HepG2 (cell line): Measurements from ENCODE around the gene SUSD4. TPM values are rescaled to one million over a fixed set of nuclear protein-coding genes. Genes with fewer than 3 reads are reported as not detected.
A peak's percentile ranks its signal among the peaks of the same experiment; 100 is the strongest.

ENCODE experiments used
- ATAC-seq: fragments of 200-7000 bp; cut with Tn5 transposase; 3 replicates; pipeline ENCODE4 v1.9.1; 2020; ENCODE audit warnings: mild to moderate bottlenecking, moderate library complexity
- BruUV-seq: library from RNA; stranded (reverse); fragments of 400-500 nt; replicated peaks from 2 replicates; lab custom pipeline; 2021; lab: Mats Ljungman, UMichigan
- CTCF ChIA-PET: fragments of 300-600 bp; formaldehyde crosslinking; extraction: SDS; loops from one replicate; lab custom pipeline; 2021; ENCODE audit warnings: low total read pairs, inconsistent platforms, low intra/inter-chr PET ratio; lab: Yijun Ruan, JAX
- POLR2A ChIA-PET: fragments of 350-600 bp; sonication (Branson Sonifier 250); formaldehyde crosslinking; loops from one replicate; lab custom pipeline; 2020; ENCODE audit warnings: antibody characterized with exemption, inconsistent platforms; lab: Yijun Ruan, JAX
- DNase-seq: peaks from one replicate; pipeline ENCODE4 v3.0.0-alpha.2; 2015; ENCODE audit warnings: low spot score
- FAIRE-seq: peaks from 3 replicates; lab custom pipeline; 2011; peaks lifted over from hg19 to GRCh38; lab: Jason Lieb, UNC
- H2AFZ ChIP-seq: one replicate; pipeline ENCODE4 v1.6.1; 2011; ENCODE audit warnings: low read length, inconsistent platforms
- H3K27ac ChIP-seq: fragments of 300-600 bp; 3 replicates; pipeline ENCODE4 v1.8.0; 2011; ENCODE audit warnings: mixed run types, mild to moderate bottlenecking, mixed read lengths, low read length, inconsistent platforms; ENCODE audit not compliant: insufficient read depth; ENCODE audit errors: extremely low read length
- H3K27me3 ChIP-seq, 2 experiments: fragments of 200-600 bp in 1 of 2; 2 replicates in 1 of 2; 3 replicates in 1 of 2; pipeline versions ENCODE4 v1.6.0 to v1.8.0; 2011; ENCODE audit warnings: low read length in 2 of 2, mild to moderate bottlenecking in 2 of 2, moderate library complexity in 2 of 2, inconsistent platforms in 1 of 2; ENCODE audit not compliant: insufficient read depth in 2 of 2, control insufficient read depth in 1 of 2
- H3K36me3 ChIP-seq, 2 experiments: fragments of 200-600 bp in 1 of 2; replicated peaks in 1 of 2; 2 replicates in 1 of 2; 3 replicates in 1 of 2; pipeline versions ENCODE4 v1.5.1 to v1.8.0; 2011; ENCODE audit warnings: low read length in 2 of 2, inconsistent platforms in 1 of 2; ENCODE audit not compliant: insufficient read depth in 2 of 2, control insufficient read depth in 1 of 2
- H3K4me1 ChIP-seq: 2 replicates; pipeline ENCODE4 v1.5.1; 2012; ENCODE audit warnings: low read length, inconsistent platforms; ENCODE audit not compliant: insufficient read depth
- H3K4me2 ChIP-seq: 2 replicates; pipeline ENCODE4 v1.6.0; 2011; ENCODE audit warnings: low read depth, low read length, inconsistent platforms
- H3K4me3 ChIP-seq, 3 experiments: fragments of 200-600 bp in 1 of 3; sonication (generic), shearing (Covaris generic) in 1 of 3; replicated peaks in 1 of 3; 2 replicates each; pipeline ENCODE4 v1.5.1; 2011 to 2016; ENCODE audit warnings: low read length in 3 of 3, inconsistent platforms in 2 of 3, low read depth in 2 of 3, mild to moderate bottlenecking in 2 of 3, control low read depth in 1 of 3, mixed read lengths in 1 of 3; ENCODE audit not compliant: insufficient read depth in 1 of 3
- H3K79me2 ChIP-seq: one replicate; pipeline ENCODE4 v1.6.1; 2011; ENCODE audit warnings: low read length, inconsistent platforms; ENCODE audit not compliant: insufficient read depth
- H3K9ac ChIP-seq: 2 replicates; pipeline ENCODE4 v1.6.0; 2011; ENCODE audit warnings: mild to moderate bottlenecking, low read depth, low read length, inconsistent platforms; ENCODE audit not compliant: insufficient read depth
- H3K9me3 ChIP-seq: 2 replicates; pipeline ENCODE4 v1.5.1; 2012; ENCODE audit warnings: mild to moderate bottlenecking, low read length
- H4K20me1 ChIP-seq: 2 replicates; pipeline ENCODE4 v1.6.0; 2011; ENCODE audit warnings: inconsistent platforms, mild to moderate bottlenecking, low read length, moderate library complexity; ENCODE audit not compliant: insufficient read depth
- BCL6 ChIP-seq: IDR thresholded peaks from 2 replicates; pipeline ENCODE4 v1.6.1; 2016; ENCODE audit warnings: missing genetic modification reagents, missing compliant biosample characterization
- CEBPG ChIP-seq: IDR thresholded peaks from 2 replicates; pipeline ENCODE4 v1.6.1; 2016
- DPF2 ChIP-seq: sonication (generic); formaldehyde crosslinking; IDR thresholded peaks from 2 replicates; pipeline ENCODE4 v1.4.0; 2020; ENCODE audit warnings: mild to moderate bottlenecking, low read depth, missing genetic modification reagents, borderline replicate concordance
- ELF1 ChIP-seq: sonication (generic); formaldehyde crosslinking; IDR thresholded peaks from 2 replicates; pipeline ENCODE4 v1.4.0; 2020; ENCODE audit warnings: missing genetic modification reagents
- FOXK2 ChIP-seq: fragments of 450-650 bp; IDR thresholded peaks from 2 replicates; pipeline ENCODE4 v1.6.1; 2016
- FOXP1 ChIP-seq, 2 experiments: fragments of 450-650 bp in 1 of 2; IDR thresholded peaks; 2 replicates each; pipeline ENCODE4 v1.6.1; 2017 to 2018; ENCODE audit warnings: antibody characterized with exemption in 1 of 2
- KDM1A ChIP-seq: IDR thresholded peaks from 2 replicates; pipeline ENCODE4 v1.6.1; 2016; ENCODE audit warnings: missing compliant biosample characterization
- MAFF ChIP-seq: IDR thresholded peaks from 2 replicates; pipeline ENCODE4 v1.6.1; 2011; ENCODE audit warnings: low read depth, low read length, improper control_type of control experiment
- PAX8 ChIP-seq: sonication (generic); formaldehyde crosslinking; IDR thresholded peaks from 2 replicates; pipeline ENCODE4 v1.8.0; 2022; ENCODE audit warnings: mild to moderate bottlenecking, missing genetic modification reagents, borderline replicate concordance
- RARA ChIP-seq: IDR thresholded peaks from 2 replicates; pipeline ENCODE4 v1.6.1; 2016; ENCODE audit warnings: missing genetic modification reagents, missing compliant biosample characterization
- RFX1 ChIP-seq: fragments of 450-650 bp; IDR thresholded peaks from 2 replicates; pipeline ENCODE4 v1.6.1; 2017
- RFX3 ChIP-seq: IDR thresholded peaks from 2 replicates; pipeline ENCODE4 v1.6.1; 2016; ENCODE audit warnings: missing biosample characterization, missing genetic modification reagents
- SALL1 ChIP-seq: sonication (generic); formaldehyde crosslinking; IDR thresholded peaks from 2 replicates; pipeline ENCODE4 v1.8.0; 2022; ENCODE audit warnings: mild to moderate bottlenecking, missing genetic modification reagents
- SRSF9 ChIP-seq: fragments of 200-400 bp; formaldehyde crosslinking; IDR thresholded peaks from 2 replicates; pipeline ENCODE4 v1.6.1; 2018; ENCODE audit warnings: borderline replicate concordance, mild to moderate bottlenecking, low read depth, low read length; ENCODE audit not compliant: insufficient read depth, poor library complexity, severe bottlenecking
- ZFX ChIP-seq: sonication (generic); formaldehyde crosslinking; IDR thresholded peaks from 2 replicates; pipeline ENCODE4 v1.4.0; 2020; ENCODE audit warnings: mild to moderate bottlenecking, low read depth, missing genetic modification reagents, moderate library complexity
- ZNF18 ChIP-seq: sonication (generic); formaldehyde crosslinking; IDR thresholded peaks from 2 replicates; pipeline ENCODE4 v1.8.0; 2022; ENCODE audit warnings: mild to moderate bottlenecking, missing genetic modification reagents; ENCODE audit not compliant: insufficient replicate concordance
- ZNF296 ChIP-seq: sonication (generic); formaldehyde crosslinking; conservative IDR thresholded peaks from 2 replicates; pipeline ENCODE4 v1.5.0; 2020; ENCODE audit warnings: mild to moderate bottlenecking, missing genetic modification reagents
- ZNF574 ChIP-seq: sonication (generic); formaldehyde crosslinking; IDR thresholded peaks from 2 replicates; pipeline ENCODE4 v1.4.0; 2020; ENCODE audit warnings: missing genetic modification reagents
- ZNF616 ChIP-seq: sonication (generic); formaldehyde crosslinking; IDR thresholded peaks from 2 replicates; pipeline ENCODE4 v1.5.0; 2020; ENCODE audit warnings: low read depth, mild to moderate bottlenecking, missing genetic modification reagents
- WGBS: methylation state at CpG from one replicate; pipeline ENCODE4 v1.1.6; 2017; ENCODE audit warnings: low lambda C conversion rate; 5-methylcytosine and 5-hydroxymethylcytosine counted together
- in situ Hi-C: cut with HindIII; loops from 2 replicates; pipeline ENCODE4 v1.10.0; 2017; ENCODE audit warnings: low pct_unique_long_range_greater_than_20kb; ENCODE audit not compliant: extremely low pct_ligation_motif_present
- intact Hi-C: fragments of 100-400 bp; cut with micrococcal nuclease; formaldehyde crosslinking; loops from one replicate; pipeline ENCODE4 v1.10.0; 2022; ENCODE audit not compliant: unreplicated experiment
- polyA plus RNA-seq, 8 experiments: library from polyadenylated mRNA; depleted of rRNA in 3 of 8; stranded (reverse) in 7 of 8; unstranded in 1 of 8; fragments of >200 nt; fragmentation: Illumina TruSeq in 4 of 8; extraction: Trizol in 4 of 8; gene quantifications; 2 replicates each; pipeline versions ENCODE4 v1.2.1 to v1.2.3, GENCODE V29; 2011 to 2016; ENCODE audit warnings: low read depth in 4 of 8, missing spikeins in 1 of 8, mixed read lengths in 1 of 8; ENCODE audit not compliant: insufficient read depth in 1 of 8
- total RNA-seq, 5 experiments: library from RNA; depleted of rRNA; stranded (reverse); fragments of >200 nt; fragmentation: Illumina TruSeq; extraction: Trizol; gene quantifications; 2 replicates each; pipeline ENCODE4 v1.2.3, GENCODE V29; 2016; ENCODE audit warnings: low read depth in 1 of 5
- TF ChIP-seq, protein P1 (sequence below): sonication (generic); formaldehyde crosslinking; conservative IDR thresholded peaks from 2 replicates; pipeline ENCODE4 v1.5.0; 2020; ENCODE audit warnings: missing genetic modification reagents

SUSD4 gene
- total and polyA plus RNA-seq, 2 of the 13 experiments (the other 11 are each of a cell fraction or from before 2014, with no cell fraction given): not detected

GRCh38 chr1:223248001-223248769, 115.8 kb downstream of the SUSD4 start:
- Histone ChIP-seq H3K4me3 (no peak overlapping the region), H3K4me2 (no peak overlapping the region), H3K27ac (no peak overlapping the region), H3K9ac (no peak overlapping the region), H3K9me3 (no peaks in the 10 kb centered on the region), H3K79me2 (no peaks in the 10 kb centered on the region), H3K4me1 (peaks cover 13% of the 10 kb centered on the region), H2AFZ (no peak overlapping the region), H4K20me1 (no peaks in the 10 kb centered on the region), H3K27me3 (no peaks in the 10 kb centered on the region; a peak in 1 of 5 replicates), H3K36me3 (no peaks in the 10 kb centered on the region)
- ATAC-seq (peak; percentile 83), FAIRE-seq (no peak), DNase-seq (no peak)
- CTCF ChIA-PET: no interaction called here
- POLR2A ChIA-PET: no interaction called here
- 2% methylated on average over 5 of the region's 6 CpGs for WGBS
- intact Hi-C loops: no loop called here
- BruUV-seq: no TSS peak
- in situ Hi-C loops: no loop called here
- TF ChIP-seq SALL1 (CRISPR knock-in tag) (peak; percentile 48), SRSF9 (no peak), ZNF616 (CRISPR knock-in tag) (no peak), ZFX (CRISPR knock-in tag) (no peak), FOXP1 (IDR thresholded peaks at IDR 0.05) (no peak), FOXP1 (CRISPR knock-in tag; IDR thresholded peaks at IDR 0.05) (0 out of 2 replicates have a peak, but pooled peaks have one; percentile 22), MAFF (peak; percentile 76), ZNF574 (no peak), BCL6 (peak; percentile 48; the same call in 1 of the 2 replicates), ZNF296 (CRISPR knock-in tag) (no peak), ZNF18 (CRISPR knock-in tag) (no peak), RARA (no peak), RFX3 (CRISPR knock-in tag) (peak; percentile 48; the same call in 1 of the 2 replicates), ELF1 (CRISPR knock-in tag) (no peak), PAX8 (CRISPR knock-in tag) (no peak), KDM1A (CRISPR knock-in tag) (no peak), FOXK2 (peak; percentile 32; the same call in 1 of the 2 replicates), RFX1 (peak; percentile 46), CEBPG (no peak), DPF2 (CRISPR knock-in tag) (no peak)
- TF ChIP-seq, protein P1, sequence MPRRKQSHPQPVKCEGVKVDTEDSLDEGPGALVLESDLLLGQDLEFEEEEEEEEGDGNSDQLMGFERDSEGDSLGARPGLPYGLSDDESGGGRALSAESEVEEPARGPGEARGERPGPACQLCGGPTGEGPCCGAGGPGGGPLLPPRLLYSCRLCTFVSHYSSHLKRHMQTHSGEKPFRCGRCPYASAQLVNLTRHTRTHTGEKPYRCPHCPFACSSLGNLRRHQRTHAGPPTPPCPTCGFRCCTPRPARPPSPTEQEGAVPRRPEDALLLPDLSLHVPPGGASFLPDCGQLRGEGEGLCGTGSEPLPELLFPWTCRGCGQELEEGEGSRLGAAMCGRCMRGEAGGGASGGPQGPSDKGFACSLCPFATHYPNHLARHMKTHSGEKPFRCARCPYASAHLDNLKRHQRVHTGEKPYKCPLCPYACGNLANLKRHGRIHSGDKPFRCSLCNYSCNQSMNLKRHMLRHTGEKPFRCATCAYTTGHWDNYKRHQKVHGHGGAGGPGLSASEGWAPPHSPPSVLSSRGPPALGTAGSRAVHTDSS (CRISPR knock-in tag): no peak
